H1 (cell line): ENCODE results near the gene TSPAN5. TPM values are rescaled to one million over a fixed set of nuclear protein-coding genes. Genes with fewer than 3 reads are reported as not detected.

ENCODE experiments used
- CTCF ChIA-PET: fragments of 300-600 bp; sonication (Branson Sonifier 250); formaldehyde crosslinking; loops from one replicate; lab custom pipeline; 2021; ENCODE audit not compliant: partially characterized antibody; lab: Charles Lee
- POLR2A ChIA-PET: fragments of 300-600 bp; sonication (Branson Sonifier 250); formaldehyde crosslinking; loops from one replicate; lab custom pipeline; 2021; ENCODE audit warnings: inconsistent platforms; ENCODE audit not compliant: partially characterized antibody; lab: Charles Lee
- DNase-seq, 2 experiments: peaks; one replicate each; pipeline versions ENCODE4 v3.0.0 to v3.0.0-alpha.2; 2010 to 2022; ENCODE audit warnings: low spot score in 2 of 2, low read depth in 1 of 2, mixed read lengths in 1 of 2
- FAIRE-seq: peaks from 2 replicates; lab custom pipeline; 2011; peaks lifted over from hg19 to GRCh38; lab: Jason Lieb, UNC
- H2AFZ ChIP-seq: 2 replicates; pipeline ENCODE4 v1.8.1; 2012; ENCODE audit warnings: low read length, inconsistent platforms
- H2AK5ac ChIP-seq: 2 replicates; pipeline ENCODE4 v1.6.1; 2013; ENCODE audit warnings: low read depth, low read length
- H2BK120ac ChIP-seq: replicated peaks from 2 replicates; pipeline ENCODE3; 2013; ENCODE audit warnings: low read depth, low read length, inconsistent platforms
- H2BK12ac ChIP-seq: 2 replicates; pipeline ENCODE4 v1.6.1; 2013; ENCODE audit warnings: low read depth, low read length
- H2BK15ac ChIP-seq: 2 replicates; pipeline ENCODE4 v1.6.1; 2013; ENCODE audit warnings: low read length
- H2BK20ac ChIP-seq: 2 replicates; pipeline ENCODE4 v1.6.1; 2013; ENCODE audit warnings: low read length
- H2BK5ac ChIP-seq: 2 replicates; pipeline ENCODE4 v1.6.1; 2013; ENCODE audit warnings: low read depth, low read length
- H3K14ac ChIP-seq: 2 replicates; pipeline ENCODE4 v1.6.1; 2013; ENCODE audit warnings: inconsistent platforms; ENCODE audit not compliant: insufficient read length
- H3K18ac ChIP-seq: 2 replicates; pipeline ENCODE4 v1.6.1; 2013; ENCODE audit warnings: low read length; ENCODE audit errors: extremely low read depth
- H3K23ac ChIP-seq: 2 replicates; pipeline ENCODE4 v1.6.1; 2013; ENCODE audit warnings: inconsistent platforms; ENCODE audit not compliant: insufficient read length
- H3K23me2 ChIP-seq: 2 replicates; pipeline ENCODE4 v1.6.1; 2013; ENCODE audit warnings: low read depth, low read length
- H3K27ac ChIP-seq: 2 replicates; pipeline ENCODE4 v1.6.1; 2011; ENCODE audit warnings: low read depth, low read length, inconsistent platforms
- H3K27me3 ChIP-seq, 4 experiments: replicated peaks in 1 of 4; 1 replicate in 1 of 4; 2 replicates in 3 of 4; pipeline versions ENCODE4 v1.6.1 to v1.8.1; 2011 to 2013; ENCODE audit warnings: low read length in 3 of 4, mild to moderate bottlenecking in 3 of 4, inconsistent platforms in 2 of 4, mixed read lengths in 2 of 4, moderate library complexity in 1 of 4; ENCODE audit not compliant: control insufficient read depth in 3 of 4, insufficient read depth in 3 of 4; ENCODE audit errors: extremely low read depth in 1 of 4
- H3K36me3 ChIP-seq, 4 experiments: 2 replicates each; pipeline versions ENCODE4 v1.6.1 to v1.8.1; 2011 to 2013; ENCODE audit warnings: mild to moderate bottlenecking in 4 of 4, low read length in 3 of 4, moderate library complexity in 2 of 4, control low read depth in 1 of 4, inconsistent platforms in 1 of 4; ENCODE audit not compliant: insufficient read depth in 4 of 4, control insufficient read depth in 2 of 4
- H3K4ac ChIP-seq: replicated peaks from 2 replicates; pipeline ENCODE3; 2013; ENCODE audit warnings: low read length, low read depth, mixed read lengths, inconsistent platforms; ENCODE audit not compliant: insufficient read length
- H3K4me1 ChIP-seq, 4 experiments: replicated peaks in 1 of 4; 1 replicate in 1 of 4; 2 replicates in 3 of 4; pipeline versions ENCODE4 v1.6.1 to v1.8.1; 2011 to 2013; ENCODE audit warnings: low read length in 3 of 4, inconsistent platforms in 2 of 4, mixed read lengths in 1 of 4; ENCODE audit not compliant: insufficient read depth in 4 of 4, control insufficient read depth in 3 of 4
- H3K4me2 ChIP-seq, 2 experiments: 2 replicates each; pipeline versions ENCODE4 v1.6.1 to v1.8.1; 2011 to 2013; ENCODE audit warnings: low read depth in 2 of 2, low read length in 2 of 2, control low read depth in 1 of 2, inconsistent platforms in 1 of 2, mild to moderate bottlenecking in 1 of 2; ENCODE audit not compliant: insufficient read depth in 1 of 2
- H3K4me3 ChIP-seq, 4 experiments: fragments of 200-600, 300-600 bp in 1 of 4; sonication (generic), shearing (Covaris generic), sonication (Bioruptor Twin) in 1 of 4; 2 replicates each; pipeline versions ENCODE4 v1.5.1 to v1.8.1; 2011 to 2016; ENCODE audit warnings: low read length in 4 of 4, low read depth in 3 of 4, control low read depth in 2 of 4, inconsistent platforms in 2 of 4, mild to moderate bottlenecking in 2 of 4, mixed read lengths in 1 of 4, moderate library complexity in 1 of 4; ENCODE audit not compliant: insufficient read depth in 2 of 4; ENCODE audit errors: extremely low read depth in 1 of 4
- H3K56ac ChIP-seq: replicated peaks from 2 replicates; pipeline ENCODE3; 2013; ENCODE audit warnings: low read depth, mild to moderate bottlenecking, mixed read lengths, low read length, inconsistent platforms; ENCODE audit not compliant: insufficient read length
- H3K79me1 ChIP-seq: 2 replicates; pipeline ENCODE4 v1.6.1; 2013; ENCODE audit warnings: low read depth, low read length, control low read depth
- H3K79me2 ChIP-seq, 2 experiments: 2 replicates each; pipeline versions ENCODE4 v1.6.1 to v1.8.1; 2012 to 2013; ENCODE audit warnings: low read length in 2 of 2, mild to moderate bottlenecking in 2 of 2, inconsistent platforms in 1 of 2; ENCODE audit not compliant: insufficient read depth in 2 of 2, control insufficient read depth in 1 of 2
- H3K9ac ChIP-seq, 4 experiments: replicated peaks in 1 of 4; 1 replicate in 1 of 4; 2 replicates in 3 of 4; pipeline versions ENCODE4 v1.6.1 to v1.8.1; 2011 to 2013; ENCODE audit warnings: low read depth in 3 of 4, low read length in 3 of 4, control low read depth in 2 of 4, mild to moderate bottlenecking in 2 of 4, moderate library complexity in 2 of 4, inconsistent platforms in 1 of 4; ENCODE audit errors: extremely low read depth in 1 of 4
- H3K9me3 ChIP-seq, 2 experiments: 2 replicates each; pipeline versions ENCODE4 v1.6.1 to v1.8.1; 2012 to 2013; ENCODE audit warnings: mild to moderate bottlenecking in 2 of 2, moderate library complexity in 2 of 2, control low read depth in 1 of 2, inconsistent platforms in 1 of 2, low read depth in 1 of 2, low read length in 1 of 2, mixed read lengths in 1 of 2; ENCODE audit not compliant: insufficient read depth in 2 of 2
- H4K20me1 ChIP-seq, 2 experiments: replicated peaks in 1 of 2; 2 replicates each; pipeline versions ENCODE3 to v1.8.1; 2011 to 2013; ENCODE audit warnings: inconsistent platforms in 2 of 2, low read length in 2 of 2, mild to moderate bottlenecking in 1 of 2; ENCODE audit not compliant: insufficient read depth in 2 of 2, control insufficient read depth in 1 of 2
- H4K5ac ChIP-seq: 2 replicates; pipeline ENCODE4 v1.6.1; 2013; ENCODE audit warnings: low read length, low read depth, mixed read lengths, inconsistent platforms; ENCODE audit not compliant: insufficient read length
- H4K8ac ChIP-seq: 2 replicates; pipeline ENCODE4 v1.8.0; 2013; ENCODE audit warnings: mild to moderate bottlenecking, moderate library complexity, low read length, inconsistent platforms; ENCODE audit not compliant: insufficient read depth; ENCODE audit errors: extremely low read depth
- H4K91ac ChIP-seq: replicated peaks from 2 replicates; pipeline ENCODE3; 2013; ENCODE audit warnings: low read length, mixed read lengths, inconsistent platforms; ENCODE audit not compliant: insufficient read length
- E2F6 ChIP-seq: IDR thresholded peaks from 2 replicates; pipeline ENCODE4 v1.6.1; 2012; ENCODE audit warnings: inconsistent platforms
- RBBP5 ChIP-seq: IDR thresholded peaks from 2 replicates; pipeline ENCODE4 v1.7.1; 2012; ENCODE audit warnings: low read depth, mild to moderate bottlenecking, inconsistent platforms, low read length, moderate library complexity, borderline replicate concordance
- WGBS, 2 experiments: shearing (Covaris generic) in 1 of 2; methylation state at CpG; one replicate each; pipeline versions ENCODE4 v1.1.6 to v1.1.7; 2013 to 2015; ENCODE audit warnings: low lambda C conversion rate in 2 of 2, mixed read lengths in 2 of 2, inconsistent platforms in 1 of 2, low coverage in 1 of 2, missing lambda C conversion rate in 1 of 2; ENCODE audit not compliant: insufficient replicate concordance in 2 of 2, insufficient coverage in 1 of 2, insufficient read length in 1 of 2; ENCODE audit errors: extremely low coverage in 1 of 2, missing lambda C conversion rate in 1 of 2; 5-methylcytosine and 5-hydroxymethylcytosine counted together
- polyA plus RNA-seq, 7 experiments: library from polyadenylated mRNA; depleted of rRNA in 3 of 7; stranded (reverse) in 5 of 7; unstranded in 2 of 7; fragments of >200 nt in 5 of 7; fragments of 200-250 nt in 2 of 7; gene quantifications; 1 replicate in 5 of 7; 2 replicates in 1 of 7; 4 replicates in 1 of 7; pipeline versions ENCODE4 v1.2.1 to v1.2.3, GENCODE V29; 2011 to 2013; ENCODE audit warnings: missing spikeins in 2 of 7, mixed read lengths in 2 of 7
- total RNA-seq: library from RNA; stranded (reverse); fragmentation: NEBNext Ultra II Directional; extraction: Animal tissue kit (Norgen Biotek cat#: 25700); gene quantifications from 2 replicates; pipeline ENCODE4 v1.2.1, GENCODE V29; 2021

The TSPAN5 gene
- total and polyA plus RNA-seq, 2 of the 8 experiments (the other 6 are each of a cell fraction or from before 2014, with no cell fraction given), result 17.6 to 21.2 TPM

- H3K36me3 ChIP-seq, result no peaks in the 10 kb centered on the region; a peak in 1 of 8 replicates
- H4K8ac ChIP-seq, result no peak overlapping the region
- H3K23me2 ChIP-seq, result no peaks in the 10 kb centered on the region
- no peak overlapping the region for H3K4ac ChIP-seq
- FAIRE-seq (no peak), DNase-seq (no peak)
- no peaks in the 10 kb centered on the region; a peak in 1 of 4 replicates for H3K9me3 ChIP-seq
- H4K5ac ChIP-seq, result no peak overlapping the region
- peak overlapping the region; percentile 69; the same call in 1 of the 2 replicates for H2BK12ac ChIP-seq
- H2BK5ac ChIP-seq, result no peak overlapping the region
- no peak overlapping the region for H3K4me3 ChIP-seq
- peaks cover 0 to 2% of the 10 kb centered on the region in 2 experiments for H4K20me1 ChIP-seq
- TF ChIP-seq E2F6 (peak; percentile 46; the same call in 1 of the 2 replicates), RBBP5 (no peak)
- no peak overlapping the region for H4K91ac ChIP-seq
- H3K23ac ChIP-seq, result no peak overlapping the region
- CTCF ChIA-PET, result interaction anchor here (0.6 to 1.3 kb wide), 6 partner anchors 19 to 437 kb away, joined by 3 read pairs; no protein-coding TSS in a partner anchor
- H2AK5ac ChIP-seq, result no peak overlapping the region
- H3K9ac ChIP-seq, result peak overlapping the region in 1 of 4 experiments; percentile 18; a peak in 1 of 7 replicates
- H2BK20ac ChIP-seq, result no peak overlapping the region
- H3K27me3 ChIP-seq, result no peaks in the 10 kb centered on the region
- H2AFZ ChIP-seq, result no peak overlapping the region
- no peak overlapping the region for H3K18ac ChIP-seq
- peaks cover 0 to 7% of the 10 kb centered on the region in 2 experiments; a peak in 1 of 4 replicates for H3K79me2 ChIP-seq
- WGBS, 2 experiments, result 72% methylated on average over 5 of the region's 5 CpGs; no CpG with 5 or more reads in 1 of the 2 experiments
- no peak overlapping the region for H3K14ac ChIP-seq
- H3K4me2 ChIP-seq, result 0 out of 4 replicates have a peak overlapping the region, but pooled peaks of 1 of the 2 experiments have one; percentile 20
- H2BK120ac ChIP-seq, result no peak overlapping the region
- no peak overlapping the region; the same call in 1 of the 2 replicates for H2BK15ac ChIP-seq
- H3K27ac ChIP-seq, result no peak overlapping the region
- H3K56ac ChIP-seq, result no peak overlapping the region
- peaks cover 8% of the 10 kb centered on the region; the same call in 1 of the 2 replicates for H3K79me1 ChIP-seq
- H3K4me1 ChIP-seq, result peaks cover 6 to 14% (median 12%) of the 10 kb centered on the region in 4 experiments
- POLR2A ChIA-PET, result interaction anchor here (0.5 to 1.3 kb wide), 3 partner anchors 9 to 310 kb away, joined by 3 to 4 read pairs (median 3); no protein-coding TSS in a partner anchor
Observed at GRCh38 chr4:98565681-98566301, 92.6 kb downstream of the TSPAN5 start.
